ENCODE measurements around the gene DAAM1.

- no peak for TF ChIP-seq POLR2A (IDR thresholded peaks at IDR 0.05)
- TF ChIP-seq, protein P1, sequence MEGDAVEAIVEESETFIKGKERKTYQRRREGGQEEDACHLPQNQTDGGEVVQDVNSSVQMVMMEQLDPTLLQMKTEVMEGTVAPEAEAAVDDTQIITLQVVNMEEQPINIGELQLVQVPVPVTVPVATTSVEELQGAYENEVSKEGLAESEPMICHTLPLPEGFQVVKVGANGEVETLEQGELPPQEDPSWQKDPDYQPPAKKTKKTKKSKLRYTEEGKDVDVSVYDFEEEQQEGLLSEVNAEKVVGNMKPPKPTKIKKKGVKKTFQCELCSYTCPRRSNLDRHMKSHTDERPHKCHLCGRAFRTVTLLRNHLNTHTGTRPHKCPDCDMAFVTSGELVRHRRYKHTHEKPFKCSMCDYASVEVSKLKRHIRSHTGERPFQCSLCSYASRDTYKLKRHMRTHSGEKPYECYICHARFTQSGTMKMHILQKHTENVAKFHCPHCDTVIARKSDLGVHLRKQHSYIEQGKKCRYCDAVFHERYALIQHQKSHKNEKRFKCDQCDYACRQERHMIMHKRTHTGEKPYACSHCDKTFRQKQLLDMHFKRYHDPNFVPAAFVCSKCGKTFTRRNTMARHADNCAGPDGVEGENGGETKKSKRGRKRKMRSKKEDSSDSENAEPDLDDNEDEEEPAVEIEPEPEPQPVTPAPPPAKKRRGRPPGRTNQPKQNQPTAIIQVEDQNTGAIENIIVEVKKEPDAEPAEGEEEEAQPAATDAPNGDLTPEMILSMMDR (IDR thresholded peaks at IDR 0.05 in 8 of 11, conservative IDR thresholded peaks at IDR 0.05 in 3 of 11): no peak
- TF ChIP-seq POLR2AphosphoS5 (IDR thresholded peaks at IDR 0.05): no peak
These were observed 13.6 kb downstream of the DAAM1 start for GRCh38 chr14:59202031-59202430.

All from spleen (tissue), 7 donors.